ENCODE measurements around the gene ERG. TPM values are rescaled to one million over a fixed set of nuclear protein-coding genes. Genes with fewer than 3 reads are reported as not detected.

ERG gene
- total and polyA plus RNA-seq, 5 donors = 6.6 to 20.1 (median 16.7) TPM

DNA sequence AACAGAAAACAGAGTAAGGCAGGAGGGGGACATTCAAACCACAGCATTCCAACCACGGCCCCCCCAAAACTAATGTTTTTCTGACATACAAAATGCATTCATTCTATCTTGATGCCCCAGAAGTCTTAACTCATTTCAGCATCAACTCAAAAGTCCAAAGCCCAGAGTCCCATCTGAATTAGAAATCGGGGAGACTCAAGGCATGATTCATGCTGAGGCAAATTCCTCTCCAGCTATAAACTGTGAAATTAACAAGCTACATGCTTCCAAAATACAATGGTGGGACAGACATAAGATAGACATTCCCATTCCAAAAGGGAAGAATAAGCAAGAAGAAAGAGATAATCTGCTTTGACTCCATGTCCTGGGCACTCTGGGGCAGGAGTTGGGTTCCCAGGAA is 167.6 kb downstream of the ERG start:
- H3K4me3 ChIP-seq (ENCODE audit: low read length) = no peak overlapping the region
- no peak for DNase-seq
- no peaks in the 10 kb centered on the region for H3K9me3 ChIP-seq (ENCODE audit: control insufficient read depth, low read length)
- WGBS = 88% methylated on average over 2 of the region's 2 CpGs
- H3K27ac ChIP-seq (ENCODE audit: low read length) = no peak overlapping the region
- no peaks in the 10 kb centered on the region for H3K4me1 ChIP-seq (ENCODE audit: control insufficient read depth, insufficient read depth, low read length)
- H3K27me3 ChIP-seq (ENCODE audit: control insufficient read depth, insufficient read depth) = no peaks in the 10 kb centered on the region
- intact Hi-C loops (cut with DNase I) = no loop called here
- no peak for ATAC-seq

Other genes with a start within 250 kb of the ERG start
- under 1 TPM; 0.31 to 0.97 (median 0.62) TPM for gene KCNJ15, start 241.5 kb downstream of the ERG start, total RNA-seq
- gene KCNJ15, start 241.5 kb downstream of the ERG start, polyA plus RNA-seq = 0.18 TPM